K562 (cell line): ENCODE data around the gene ATP1A2. TPM values are rescaled to one million over a fixed set of nuclear protein-coding genes. Genes with fewer than 3 reads are reported as not detected.

Experiments used
- CAMTA2 ChIP-seq: fragments of 250-450 bp; sonication (Bioruptor Pico); conservative IDR thresholded peaks from 2 replicates; pipeline ENCODE4 v1.5.1; 2022
- CTBP1 ChIP-seq: fragments of 450-650 bp; IDR thresholded peaks from 2 replicates; pipeline ENCODE4 v1.6.1; 2016; ENCODE audit warnings: borderline replicate concordance
- KLF6 ChIP-seq: fragments of 250-450 bp; sonication (Bioruptor Pico); IDR thresholded peaks from 2 replicates; pipeline ENCODE4 v1.4.0; 2020; ENCODE audit warnings: mild to moderate bottlenecking, moderate library complexity, borderline replicate concordance
- POLR3A ChIP-seq: IDR thresholded peaks from 2 replicates; pipeline ENCODE4 v1.6.1; 2011; ENCODE audit warnings: borderline replicate concordance, mild to moderate bottlenecking, moderate library complexity; ENCODE audit not compliant: insufficient read length, insufficient read depth; ENCODE audit errors: extremely low read depth
- TCFL5 ChIP-seq: fragments of 250-450 bp; sonication (Bioruptor Pico); conservative IDR thresholded peaks from 2 replicates; pipeline ENCODE4 v1.6.1; 2021; ENCODE audit warnings: mild to moderate bottlenecking, moderate library complexity, matching md5 sums
- XRCC4 ChIP-seq: IDR thresholded peaks from one replicate; pipeline ENCODE4 v1.6.1; 2011; ENCODE audit not compliant: insufficient read depth, insufficient read length; ENCODE audit errors: extremely low read depth
- ZNF212 ChIP-seq: fragments of 450-650 bp; formaldehyde crosslinking; IDR thresholded peaks from 2 replicates; pipeline ENCODE4 v1.4.0; 2020; ENCODE audit warnings: mild to moderate bottlenecking
- ZNF41 ChIP-seq: fragments of 250-450 bp; sonication (Bioruptor Pico); conservative IDR thresholded peaks from 2 replicates; pipeline ENCODE4 v1.4.0; 2020; ENCODE audit warnings: mild to moderate bottlenecking
- polyA plus RNA-seq, 8 experiments: library from polyadenylated mRNA; depleted of rRNA in 4 of 8; stranded (reverse) in 5 of 8; unstranded in 3 of 8; fragments of >200 nt; fragmentation: Nextera tagmentation in 2 of 8; fragmentation: Illumina TruSeq in 1 of 8; extraction: Ambion mirVana in 2 of 8; extraction: Trizol in 1 of 8; gene quantifications; 2 replicates each; pipeline versions ENCODE4 v1.2.1 to v1.2.3, GENCODE V29; 2011 to 2014; ENCODE audit warnings: inconsistent platforms in 1 of 8, missing spikeins in 1 of 8
- total RNA-seq, 7 experiments: library from RNA; depleted of rRNA in 6 of 7; stranded (reverse); fragments of >200 nt in 6 of 7; fragmentation: Illumina TruSeq in 2 of 7; extraction: Trizol in 2 of 7; gene quantifications; 2 replicates each; pipeline versions ENCODE4 v1.2.1 to v1.2.3, GENCODE V29; 2011 to 2021; ENCODE audit warnings: low replicate concordance in 1 of 7
- TF ChIP-seq, protein P1 (sequence below): sonication (generic); formaldehyde crosslinking; IDR thresholded peaks from 2 replicates; pipeline ENCODE4 v1.8.0; 2022; ENCODE audit warnings: mild to moderate bottlenecking, missing genetic modification reagents
- TF ChIP-seq, protein P2 (sequence below): fragments of 450-650 bp; formaldehyde crosslinking; IDR thresholded peaks from 2 replicates; pipeline ENCODE4 v1.4.0; 2020; ENCODE audit warnings: mild to moderate bottlenecking

The ATP1A2 gene
- total and polyA plus RNA-seq, 9 of the 15 experiments (the other 6 are each of a cell fraction or from before 2014, with no cell fraction given) = 0.04 to 0.11 (median 0.09) TPM; not detected in 6

DNA sequence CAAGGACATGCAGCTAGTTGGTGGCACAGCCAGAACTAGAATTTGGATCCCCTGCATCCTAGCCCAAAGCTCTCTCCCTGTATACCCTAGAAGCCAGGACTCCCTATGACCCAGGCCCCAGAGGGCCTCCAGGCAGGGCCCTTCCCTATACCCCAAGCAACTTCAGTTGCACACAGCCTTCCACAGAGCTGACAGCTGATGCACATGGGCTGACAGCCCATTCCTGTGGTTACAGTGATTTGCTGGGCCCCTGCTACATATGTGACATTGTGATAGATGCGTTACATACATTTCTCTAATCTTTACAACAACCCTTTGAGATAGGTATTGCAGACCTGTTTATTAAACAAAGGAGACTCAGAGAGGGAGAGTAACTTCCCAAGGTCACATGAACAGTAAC is 5.8 kb downstream of the ATP1A2 start (continued):
- TF ChIP-seq, protein P1, sequence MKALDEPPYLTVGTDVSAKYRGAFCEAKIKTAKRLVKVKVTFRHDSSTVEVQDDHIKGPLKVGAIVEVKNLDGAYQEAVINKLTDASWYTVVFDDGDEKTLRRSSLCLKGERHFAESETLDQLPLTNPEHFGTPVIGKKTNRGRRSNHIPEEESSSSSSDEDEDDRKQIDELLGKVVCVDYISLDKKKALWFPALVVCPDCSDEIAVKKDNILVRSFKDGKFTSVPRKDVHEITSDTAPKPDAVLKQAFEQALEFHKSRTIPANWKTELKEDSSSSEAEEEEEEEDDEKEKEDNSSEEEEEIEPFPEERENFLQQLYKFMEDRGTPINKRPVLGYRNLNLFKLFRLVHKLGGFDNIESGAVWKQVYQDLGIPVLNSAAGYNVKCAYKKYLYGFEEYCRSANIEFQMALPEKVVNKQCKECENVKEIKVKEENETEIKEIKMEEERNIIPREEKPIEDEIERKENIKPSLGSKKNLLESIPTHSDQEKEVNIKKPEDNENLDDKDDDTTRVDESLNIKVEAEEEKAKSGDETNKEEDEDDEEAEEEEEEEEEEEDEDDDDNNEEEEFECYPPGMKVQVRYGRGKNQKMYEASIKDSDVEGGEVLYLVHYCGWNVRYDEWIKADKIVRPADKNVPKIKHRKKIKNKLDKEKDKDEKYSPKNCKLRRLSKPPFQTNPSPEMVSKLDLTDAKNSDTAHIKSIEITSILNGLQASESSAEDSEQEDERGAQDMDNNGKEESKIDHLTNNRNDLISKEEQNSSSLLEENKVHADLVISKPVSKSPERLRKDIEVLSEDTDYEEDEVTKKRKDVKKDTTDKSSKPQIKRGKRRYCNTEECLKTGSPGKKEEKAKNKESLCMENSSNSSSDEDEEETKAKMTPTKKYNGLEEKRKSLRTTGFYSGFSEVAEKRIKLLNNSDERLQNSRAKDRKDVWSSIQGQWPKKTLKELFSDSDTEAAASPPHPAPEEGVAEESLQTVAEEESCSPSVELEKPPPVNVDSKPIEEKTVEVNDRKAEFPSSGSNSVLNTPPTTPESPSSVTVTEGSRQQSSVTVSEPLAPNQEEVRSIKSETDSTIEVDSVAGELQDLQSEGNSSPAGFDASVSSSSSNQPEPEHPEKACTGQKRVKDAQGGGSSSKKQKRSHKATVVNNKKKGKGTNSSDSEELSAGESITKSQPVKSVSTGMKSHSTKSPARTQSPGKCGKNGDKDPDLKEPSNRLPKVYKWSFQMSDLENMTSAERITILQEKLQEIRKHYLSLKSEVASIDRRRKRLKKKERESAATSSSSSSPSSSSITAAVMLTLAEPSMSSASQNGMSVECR = no peak
- TF ChIP-seq ZNF212 (no peak), XRCC4 (no peak), CTBP1 (no peak), POLR3A (no peak), CAMTA2 (CRISPR knock-in tag) (no peak), KLF6 (CRISPR knock-in tag) (no peak), ZNF41 (CRISPR knock-in tag) (no peak), TCFL5 (CRISPR knock-in tag) (no peak)
- TF ChIP-seq, protein P2, sequence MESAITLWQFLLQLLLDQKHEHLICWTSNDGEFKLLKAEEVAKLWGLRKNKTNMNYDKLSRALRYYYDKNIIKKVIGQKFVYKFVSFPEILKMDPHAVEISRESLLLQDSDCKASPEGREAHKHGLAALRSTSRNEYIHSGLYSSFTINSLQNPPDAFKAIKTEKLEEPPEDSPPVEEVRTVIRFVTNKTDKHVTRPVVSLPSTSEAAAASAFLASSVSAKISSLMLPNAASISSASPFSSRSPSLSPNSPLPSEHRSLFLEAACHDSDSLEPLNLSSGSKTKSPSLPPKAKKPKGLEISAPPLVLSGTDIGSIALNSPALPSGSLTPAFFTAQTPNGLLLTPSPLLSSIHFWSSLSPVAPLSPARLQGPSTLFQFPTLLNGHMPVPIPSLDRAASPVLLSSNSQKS (CRISPR knock-in tag) = no peak
- TF ChIP-seq, all 486 proteins: peak for 0
